ENCODE results near the gene AOPEP. TPM values are rescaled to one million over a fixed set of nuclear protein-coding genes. Genes with fewer than 3 reads are reported as not detected.

The AOPEP gene
- total RNA-seq, 1 experiment from 2014 or later = 36.4 TPM

GRCh38 chr9:94885854-94886447 is 159.5 kb downstream of the AOPEP start:
- no TSS peak for BruUV-seq (replicated peaks)
- Histone ChIP-seq H3K27ac (ENCODE audit: low read length) (peak overlapping the region; percentile 88), H3K4me1 (ENCODE audit: control insufficient read depth, insufficient read depth, low read length) (peaks cover 26% of the 10 kb centered on the region), H3K27me3 (ENCODE audit: control insufficient read depth, insufficient read depth, low read length) (no peaks in the 10 kb centered on the region), H3K36me3 (ENCODE audit: control insufficient read depth, insufficient read depth, low read length) (no peaks in the 10 kb centered on the region), H3K4me3 (ENCODE audit: low read depth in 2 of 2, low read length in 2 of 2) (no peak overlapping the region), H3K9me3 (ENCODE audit: control insufficient read depth, insufficient read depth, low read depth, low read length) (peaks cover 6% of the 10 kb centered on the region; the same call in 1 of the 2 replicates)
- CTCF ChIA-PET = interaction anchor here (0.7 kb wide), 1 partner anchor 89 kb away, joined by 3 read pairs; no protein-coding TSS in a partner anchor
- DNase-seq (ENCODE audit: low read depth, low spot score) = no peak
- ATAC-seq = peak; percentile 45; the same call in 1 of the 2 replicates
- intact Hi-C loops (cut with micrococcal nuclease; ENCODE audit: unreplicated experiment) (no loop called here), in situ Hi-C loops (cut with HindIII; ENCODE audit: low pct_unique_long_range_greater_than_20kb, low sequenced_read_pairs) (no loop called here)
- TF ChIP-seq TCF7L2 (IDR thresholded peaks at IDR 0.05; ENCODE audit: low read depth, low read length) = no peak
- no peak for TF ChIP-seq REST (IDR thresholded peaks at IDR 0.05; ENCODE audit: insufficient read depth in 1 of 2, low read depth in 2 of 2, low read length in 1 of 2)
- TF ChIP-seq SIN3A (IDR thresholded peaks at IDR 0.05; ENCODE audit: borderline replicate concordance, insufficient read depth, low read depth, low read length) = no peak
- no peak for TF ChIP-seq CTCF (IDR thresholded peaks at IDR 0.05)
- TF ChIP-seq POLR2AphosphoS5 (IDR thresholded peaks at IDR 0.05; ENCODE audit: low read depth, low read length) = no peak
- POLR2A ChIA-PET = interaction anchor here (0.7 kb wide), 1 partner anchor 107 kb away, joined by 6 read pairs; no protein-coding TSS in a partner anchor

GRCh38 chr9:94887721-94888120 is 161.2 kb downstream of the AOPEP start:
- Histone ChIP-seq H3K27ac (ENCODE audit: low read length) (peak overlapping the region; percentile 73), H3K4me1 (ENCODE audit: control insufficient read depth, insufficient read depth, low read length) (peaks cover 18% of the 10 kb centered on the region), H3K27me3 (ENCODE audit: control insufficient read depth, insufficient read depth, low read length) (no peaks in the 10 kb centered on the region), H3K9me3 (ENCODE audit: control insufficient read depth, insufficient read depth, low read depth, low read length) (peaks cover 12% of the 10 kb centered on the region; the same call in 1 of the 2 replicates), H3K36me3 (ENCODE audit: control insufficient read depth, insufficient read depth, low read length) (no peaks in the 10 kb centered on the region), H3K4me3 (ENCODE audit: low read depth in 2 of 2, low read length in 2 of 2) (no peak overlapping the region)
- ChIA-PET POLR2A (no interaction called here), CTCF (no interaction called here)
- BruUV-seq (replicated peaks) = no TSS peak
- no peak for DNase-seq (ENCODE audit: low read depth, low spot score)
- intact Hi-C loops (cut with micrococcal nuclease; ENCODE audit: unreplicated experiment) (no loop called here), in situ Hi-C loops (cut with HindIII; ENCODE audit: low pct_unique_long_range_greater_than_20kb, low sequenced_read_pairs) (no loop called here)
- ATAC-seq = peak; percentile 67
- TF ChIP-seq REST (IDR thresholded peaks at IDR 0.05; ENCODE audit: insufficient read depth in 1 of 2, low read depth in 2 of 2, low read length in 1 of 2) (no peak), TCF7L2 (IDR thresholded peaks at IDR 0.05; ENCODE audit: low read depth, low read length) (no peak), POLR2AphosphoS5 (IDR thresholded peaks at IDR 0.05; ENCODE audit: low read depth, low read length) (no peak), CTCF (IDR thresholded peaks at IDR 0.05) (no peak), SIN3A (IDR thresholded peaks at IDR 0.05; ENCODE audit: borderline replicate concordance, insufficient read depth, low read depth, low read length) (no peak)

Data from Panc1 (cell line).